Measurements from ENCODE around the gene TBK1.

Gene TBK1

DNA sequence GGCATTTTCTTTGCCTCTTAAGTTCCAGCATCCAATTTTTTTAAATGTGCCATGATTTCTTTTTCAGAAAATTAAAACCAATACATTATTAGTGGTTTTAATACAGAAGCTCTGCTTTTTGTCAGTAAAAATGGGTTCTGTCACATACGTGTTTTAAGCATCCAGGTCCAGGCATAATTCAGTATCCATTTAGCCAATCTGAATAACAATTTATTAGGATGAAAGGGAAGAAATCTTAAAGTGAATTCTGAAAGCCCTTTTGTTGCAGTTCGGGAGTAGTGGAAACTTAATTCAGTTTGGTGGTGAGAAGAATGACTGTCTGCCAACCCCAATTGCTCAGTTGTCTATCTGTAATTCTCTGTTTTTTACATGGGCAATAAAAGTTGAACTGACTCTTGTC is 40.5 kb upstream of the TBK1 start:
- no peak for DNase-seq (ENCODE audit: low spot score)
- TF ChIP-seq, protein P1, sequence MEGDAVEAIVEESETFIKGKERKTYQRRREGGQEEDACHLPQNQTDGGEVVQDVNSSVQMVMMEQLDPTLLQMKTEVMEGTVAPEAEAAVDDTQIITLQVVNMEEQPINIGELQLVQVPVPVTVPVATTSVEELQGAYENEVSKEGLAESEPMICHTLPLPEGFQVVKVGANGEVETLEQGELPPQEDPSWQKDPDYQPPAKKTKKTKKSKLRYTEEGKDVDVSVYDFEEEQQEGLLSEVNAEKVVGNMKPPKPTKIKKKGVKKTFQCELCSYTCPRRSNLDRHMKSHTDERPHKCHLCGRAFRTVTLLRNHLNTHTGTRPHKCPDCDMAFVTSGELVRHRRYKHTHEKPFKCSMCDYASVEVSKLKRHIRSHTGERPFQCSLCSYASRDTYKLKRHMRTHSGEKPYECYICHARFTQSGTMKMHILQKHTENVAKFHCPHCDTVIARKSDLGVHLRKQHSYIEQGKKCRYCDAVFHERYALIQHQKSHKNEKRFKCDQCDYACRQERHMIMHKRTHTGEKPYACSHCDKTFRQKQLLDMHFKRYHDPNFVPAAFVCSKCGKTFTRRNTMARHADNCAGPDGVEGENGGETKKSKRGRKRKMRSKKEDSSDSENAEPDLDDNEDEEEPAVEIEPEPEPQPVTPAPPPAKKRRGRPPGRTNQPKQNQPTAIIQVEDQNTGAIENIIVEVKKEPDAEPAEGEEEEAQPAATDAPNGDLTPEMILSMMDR (IDR thresholded peaks at IDR 0.05; ENCODE audit: extremely low read depth, insufficient read depth, missing control alignments): no peak
- in situ Hi-C loops (cut with MboI; ENCODE audit: low pct_unique_long_range_greater_than_20kb, low sequenced_read_pairs, unreplicated experiment): no loop called here

DNA sequence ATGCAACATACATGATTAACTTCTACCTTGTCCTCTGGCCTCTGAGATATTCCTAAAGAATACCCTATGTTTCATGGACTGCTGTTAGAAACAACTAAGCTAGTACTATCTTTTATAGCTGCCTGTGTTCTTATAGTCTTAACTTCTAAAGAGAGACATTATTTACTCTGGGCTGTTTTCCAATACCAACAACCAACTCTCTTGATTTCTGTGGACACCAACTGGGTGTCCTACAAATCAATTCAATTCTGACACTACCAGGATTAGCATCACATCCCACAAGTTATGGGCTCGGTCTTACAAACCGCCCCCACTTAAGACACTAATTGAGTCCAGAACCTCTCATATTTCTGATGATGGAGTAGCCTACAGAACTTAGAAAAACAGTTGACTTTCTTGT is 39.5 kb upstream of the TBK1 start:
- no peak for DNase-seq (ENCODE audit: low spot score)
- in situ Hi-C loops (cut with MboI; ENCODE audit: low pct_unique_long_range_greater_than_20kb, low sequenced_read_pairs, unreplicated experiment): no loop called here
- TF ChIP-seq, protein P1 (IDR thresholded peaks at IDR 0.05; ENCODE audit: extremely low read depth, insufficient read depth, missing control alignments): no peak

DNA sequence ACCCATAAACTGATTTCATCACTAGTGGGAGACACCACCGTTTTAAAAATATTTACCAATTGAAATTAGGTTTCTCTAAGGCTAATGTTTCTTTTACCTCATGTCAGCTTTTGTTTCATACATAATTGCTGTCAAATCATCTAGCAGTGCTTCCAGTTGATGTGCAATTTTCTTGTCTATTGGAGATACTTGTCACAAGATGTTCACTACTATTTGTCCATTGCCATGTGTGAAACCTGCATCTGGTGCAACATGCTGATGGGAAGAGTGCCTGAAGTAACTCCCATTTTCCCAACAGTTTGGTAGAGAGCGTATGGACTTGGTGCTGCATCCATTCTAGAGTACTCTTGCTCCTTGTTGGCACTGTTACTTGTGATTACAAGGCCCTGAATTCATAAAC is 38.0 kb upstream of the TBK1 start:
- TF ChIP-seq, protein P1 (IDR thresholded peaks at IDR 0.05; ENCODE audit: extremely low read depth, insufficient read depth, missing control alignments): no peak
- in situ Hi-C loops (cut with MboI; ENCODE audit: low pct_unique_long_range_greater_than_20kb, low sequenced_read_pairs, unreplicated experiment): no loop called here
- DNase-seq (ENCODE audit: low spot score): no peak

DNA sequence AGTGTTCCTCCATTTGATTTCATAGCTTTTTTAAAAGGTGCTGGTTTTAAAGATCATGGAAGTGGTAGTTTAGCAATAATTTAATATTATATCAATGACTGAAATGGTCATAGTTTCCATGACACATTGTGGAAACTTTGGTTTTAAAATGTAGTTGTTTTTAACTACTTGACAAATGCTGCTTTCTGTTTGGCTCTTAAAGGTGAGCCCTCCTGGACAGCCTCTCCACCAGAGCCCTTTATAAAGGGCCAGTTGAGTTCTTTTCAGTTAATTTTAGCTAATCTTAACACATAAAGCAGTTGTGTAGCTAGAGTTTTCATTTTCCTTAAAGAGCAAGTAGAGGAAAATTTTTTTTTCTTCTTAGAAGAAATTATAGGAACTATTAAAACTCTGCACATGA is 33.7 kb upstream of the TBK1 start:
- in situ Hi-C loops (cut with MboI; ENCODE audit: low pct_unique_long_range_greater_than_20kb, low sequenced_read_pairs, unreplicated experiment): no loop called here
- TF ChIP-seq, protein P1 (IDR thresholded peaks at IDR 0.05; ENCODE audit: extremely low read depth, insufficient read depth, missing control alignments): no peak
- no peak for DNase-seq (ENCODE audit: low spot score)

DNA sequence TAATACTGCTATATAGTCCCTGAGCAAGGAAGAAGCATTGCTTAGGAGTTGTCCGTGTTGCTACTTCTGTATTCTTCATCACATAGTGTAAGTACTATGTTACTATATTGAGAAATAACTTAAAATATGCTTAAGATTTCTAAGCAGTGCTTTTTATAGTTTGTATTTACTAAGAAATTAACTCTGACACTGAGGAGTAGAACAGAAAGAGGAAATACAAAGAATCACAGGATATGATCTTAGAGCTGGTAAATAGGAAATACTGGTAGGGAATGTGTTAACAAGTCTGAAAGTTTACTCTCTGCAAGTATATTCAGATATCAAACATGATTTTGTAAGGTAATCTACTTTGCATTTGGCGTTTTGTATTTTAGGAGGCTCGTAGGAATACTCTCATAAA is 32.2 kb upstream of the TBK1 start:
- TF ChIP-seq, protein P1 (IDR thresholded peaks at IDR 0.05; ENCODE audit: extremely low read depth, insufficient read depth, missing control alignments): no peak
- in situ Hi-C loops (cut with MboI; ENCODE audit: low pct_unique_long_range_greater_than_20kb, low sequenced_read_pairs, unreplicated experiment): no loop called here
- no peak for DNase-seq (ENCODE audit: low spot score)

DNA sequence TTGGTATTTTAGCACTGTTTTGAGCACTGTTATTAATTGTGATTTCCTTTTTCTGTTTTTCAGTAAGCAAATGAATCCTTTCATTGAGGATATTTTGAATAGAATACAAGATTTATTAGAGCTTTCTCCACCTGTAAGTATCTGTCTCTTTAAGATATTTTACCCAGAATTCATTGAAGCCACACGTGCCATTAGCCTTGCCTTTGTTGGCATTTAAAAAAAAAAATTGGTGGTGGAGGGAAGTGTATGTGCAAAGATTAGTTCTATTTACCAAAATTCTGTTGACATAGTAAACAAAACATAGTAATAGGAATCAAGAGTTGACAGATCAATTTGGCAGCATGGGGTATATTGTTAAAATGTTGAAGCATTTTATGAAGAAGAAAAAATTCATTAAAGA is 23.9 kb upstream of the TBK1 start:
- TF ChIP-seq, protein P1 (IDR thresholded peaks at IDR 0.05; ENCODE audit: extremely low read depth, insufficient read depth, missing control alignments): no peak
- DNase-seq (ENCODE audit: low spot score): no peak
- in situ Hi-C loops (cut with MboI; ENCODE audit: low pct_unique_long_range_greater_than_20kb, low sequenced_read_pairs, unreplicated experiment): no loop called here

DNA sequence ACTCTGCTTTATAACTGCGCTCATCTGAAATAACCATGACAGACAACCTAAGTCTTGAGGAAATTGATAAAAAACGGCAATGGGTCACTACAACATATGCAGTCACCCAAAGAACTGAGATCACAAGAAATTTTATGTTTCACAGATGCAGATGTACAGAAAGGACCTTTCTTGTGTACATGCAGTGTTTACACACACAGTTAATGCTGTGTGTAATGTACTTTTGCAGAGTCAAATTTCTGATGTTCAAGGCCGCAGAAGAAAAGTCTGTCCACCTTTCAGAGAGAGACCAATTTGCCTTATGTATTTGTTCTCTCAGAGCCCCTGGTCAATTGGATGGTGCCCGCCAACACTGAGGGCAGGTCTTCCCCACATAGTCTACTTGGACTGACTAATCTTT is 23.0 kb upstream of the TBK1 start:
- DNase-seq (ENCODE audit: low spot score): no peak
- in situ Hi-C loops (cut with MboI; ENCODE audit: low pct_unique_long_range_greater_than_20kb, low sequenced_read_pairs, unreplicated experiment): no loop called here
- TF ChIP-seq, protein P1 (IDR thresholded peaks at IDR 0.05; ENCODE audit: extremely low read depth, insufficient read depth, missing control alignments): no peak
